Hepatocyte (in vitro differentiated cells): Measurements from ENCODE around the gene TCF7L2. TPM values are rescaled to one million over a fixed set of nuclear protein-coding genes. Genes with fewer than 3 reads are reported as not detected.
A peak's percentile ranks its signal among the peaks of the same experiment; 100 is the strongest.

Experiments
- DNase-seq: peaks from one replicate; pipeline ENCODE4 v3.0.0-alpha.2; 2016; ENCODE audit warnings: low spot score
- H2AFZ ChIP-seq: fragments of 200-600 bp; sonication (generic); 2 replicates; pipeline ENCODE4 v1.6.0; 2016; ENCODE audit warnings: antibody characterized with exemption, mild to moderate bottlenecking
- H3K27ac ChIP-seq: fragments of 200-600 bp; sonication (generic); 2 replicates; pipeline ENCODE4 v1.5.1; 2016; ENCODE audit warnings: mild to moderate bottlenecking
- H3K27me3 ChIP-seq: fragments of 200-600 bp; sonication (generic); 2 replicates; pipeline ENCODE4 v1.6.1; 2016
- H3K36me3 ChIP-seq: fragments of 200-600 bp; sonication (generic); replicated peaks from 2 replicates; pipeline ENCODE4 v1.5.1; 2016; ENCODE audit warnings: low read depth; ENCODE audit not compliant: insufficient read depth
- H3K4me1 ChIP-seq: fragments of 200-600 bp; sonication (generic); 2 replicates; pipeline ENCODE4 v1.5.1; 2016; ENCODE audit warnings: mild to moderate bottlenecking, moderate library complexity; ENCODE audit not compliant: insufficient read depth
- H3K4me2 ChIP-seq: fragments of 200-600 bp; sonication (generic); 2 replicates; pipeline ENCODE4 v1.6.0; 2016
- H3K4me3 ChIP-seq: fragments of 200-600 bp; sonication (generic); 2 replicates; pipeline ENCODE4 v1.5.1; 2016; ENCODE audit warnings: mild to moderate bottlenecking
- H3K79me2 ChIP-seq: fragments of 200-600 bp; sonication (generic); 2 replicates; pipeline ENCODE4 v1.6.0; 2017; ENCODE audit warnings: mild to moderate bottlenecking
- H3K9me2 ChIP-seq: fragments of 200-600 bp; sonication (generic); replicated peaks from 2 replicates; pipeline ENCODE4 v1.6.0; 2017; ENCODE audit warnings: mild to moderate bottlenecking; ENCODE audit not compliant: insufficient read depth
- H3K9me3 ChIP-seq: fragments of 200-600 bp; sonication (generic); 2 replicates; pipeline ENCODE4 v1.5.1; 2016; ENCODE audit warnings: low read depth, mild to moderate bottlenecking
- H4K20me1 ChIP-seq: fragments of 200-600 bp; sonication (generic); 2 replicates; pipeline ENCODE4 v1.6.0; 2016; ENCODE audit warnings: mild to moderate bottlenecking; ENCODE audit not compliant: insufficient read depth, poor library complexity, severe bottlenecking
- CTCF ChIP-seq: fragments of 200-600 bp; sonication (generic); IDR thresholded peaks from 2 replicates; pipeline ENCODE4 v1.5.1; 2016; ENCODE audit warnings: antibody characterized with exemption, mild to moderate bottlenecking; ENCODE audit not compliant: poor library complexity
- EZH2 ChIP-seq: fragments of 200-600 bp; sonication (generic); IDR thresholded peaks from 2 replicates; pipeline ENCODE4 v1.6.1; 2016; ENCODE audit warnings: antibody characterized with exemption, mild to moderate bottlenecking, borderline replicate concordance
- EZH2phosphoT487 ChIP-seq: fragments of 200-600 bp; sonication (generic); IDR thresholded peaks from one replicate; pipeline ENCODE4 v1.6.1; 2018; ENCODE audit warnings: antibody characterized with exemption, mild to moderate bottlenecking, low read depth, moderate library complexity; ENCODE audit not compliant: unreplicated experiment, severe bottlenecking
- WGBS: methylation state at CpG from one replicate; pipeline ENCODE4 v1.1.6; 2016; ENCODE audit warnings: low lambda C conversion rate; ENCODE audit errors: missing lambda C conversion rate; 5-methylcytosine and 5-hydroxymethylcytosine counted together
- polyA plus RNA-seq: library from polyadenylated mRNA; unstranded; fragments of >200 nt; fragmentation: Nextera tagmentation; extraction: Ambion mirVana; gene quantifications from 2 replicates; pipeline ENCODE4 v1.2.1, GENCODE V29; 2016
- total RNA-seq: library from RNA; depleted of rRNA; stranded (reverse); fragments of >200 nt; gene quantifications from 2 replicates; pipeline ENCODE4 v1.2.3, GENCODE V29; 2014

Gene TCF7L2
- total and polyA plus RNA-seq, 2 experiments from 2014 or later = 14.8 to 28.8 TPM

GRCh38 chr10:113131613-113132261, 181.7 kb downstream of the TCF7L2 start:
- Histone ChIP-seq H3K9me2 (no peaks in the 10 kb centered on the region), H3K27ac (peak overlapping the region; percentile 1), H2AFZ (no peak overlapping the region), H4K20me1 (peaks cover 44% of the 10 kb centered on the region), H3K4me1 (peaks cover 24% of the 10 kb centered on the region), H3K79me2 (peaks cover 94% of the 10 kb centered on the region), H3K27me3 (no peaks in the 10 kb centered on the region), H3K4me3 (no peak overlapping the region), H3K4me2 (peak overlapping the region; percentile 48), H3K9me3 (no peaks in the 10 kb centered on the region), H3K36me3 (no peaks in the 10 kb centered on the region)
- 72% methylated on average over 10 of the region's 10 CpGs for WGBS
- no peak for TF ChIP-seq EZH2
- no peak for TF ChIP-seq CTCF
- no peak for TF ChIP-seq EZH2phosphoT487
- no peak for DNase-seq

- Histone ChIP-seq H3K79me2 (peaks cover 94% of the 10 kb centered on the region), H3K4me3 (no peak overlapping the region)
Measured at GRCh38 chr10:113132591-113133121, 182.6 kb downstream of the TCF7L2 start.

GRCh38 chr10:113133497-113134115, 183.6 kb downstream of the TCF7L2 start:
- no peak for DNase-seq
- H3K4me2 ChIP-seq = peak overlapping the region; percentile 48

More at GRCh38 chr10:113132591-113133121, 182.6 kb downstream of the TCF7L2 start:
- TF ChIP-seq EZH2 (no peak), CTCF (no peak)
- peaks cover 24% of the 10 kb centered on the region for H3K4me1 ChIP-seq
- no peaks in the 10 kb centered on the region for H3K9me3 ChIP-seq
- H3K9me2 ChIP-seq = no peaks in the 10 kb centered on the region
- no peaks in the 10 kb centered on the region for H3K36me3 ChIP-seq
- 26% methylated on average over 11 of the region's 11 CpGs for WGBS
- H3K4me2 ChIP-seq = peak overlapping the region; percentile 48
- H3K27me3 ChIP-seq = no peaks in the 10 kb centered on the region
- no peak overlapping the region for H2AFZ ChIP-seq
- peaks cover 46% of the 10 kb centered on the region for H4K20me1 ChIP-seq
- DNase-seq = no peak
- H3K27ac ChIP-seq = peak overlapping the region; percentile 9

More at GRCh38 chr10:113133497-113134115, 183.6 kb downstream of the TCF7L2 start:
- peaks cover 93% of the 10 kb centered on the region for H3K79me2 ChIP-seq
- H3K36me3 ChIP-seq = no peaks in the 10 kb centered on the region
- no peak overlapping the region for H2AFZ ChIP-seq
- H3K9me2 ChIP-seq = no peaks in the 10 kb centered on the region
- H3K4me1 ChIP-seq = peaks cover 20% of the 10 kb centered on the region
- no peaks in the 10 kb centered on the region for H3K27me3 ChIP-seq
- peaks cover 40% of the 10 kb centered on the region for H4K20me1 ChIP-seq
- H3K9me3 ChIP-seq = no peaks in the 10 kb centered on the region
- no peak for TF ChIP-seq EZH2
- no peak for TF ChIP-seq CTCF
- no peak for TF ChIP-seq EZH2phosphoT487
- WGBS = 66% methylated on average over 10 of the region's 10 CpGs
- H3K27ac ChIP-seq = peak overlapping the region; percentile 29
- no peak overlapping the region for H3K4me3 ChIP-seq
